WTC11 (cell line): ENCODE data around the gene ZMAT1.

Experiments used
- CREM ChIP-seq: sonication (generic); formaldehyde crosslinking; IDR thresholded peaks from 2 replicates; pipeline ENCODE4 v1.8.1; 2022; ENCODE audit warnings: mild to moderate bottlenecking, missing genetic modification reagents, moderate library complexity
- CTCF ChIP-seq: fragments of 200-600 bp; IDR thresholded peaks from 2 replicates; pipeline ENCODE4 v1.8.0; 2022; ENCODE audit warnings: antibody characterized with exemption
- E2F1 ChIP-seq: sonication (generic); formaldehyde crosslinking; IDR thresholded peaks from 2 replicates; pipeline ENCODE4 v1.8.0; 2022; ENCODE audit warnings: mild to moderate bottlenecking, missing genetic modification reagents
- FOXK1 ChIP-seq: sonication (generic); formaldehyde crosslinking; IDR thresholded peaks from 2 replicates; pipeline ENCODE4 v1.8.0; 2022; ENCODE audit warnings: mild to moderate bottlenecking, moderate library complexity, missing genetic modification reagents
- HMGXB4 ChIP-seq: sonication (generic); formaldehyde crosslinking; IDR thresholded peaks from 2 replicates; pipeline ENCODE4 v1.8.1; 2023; ENCODE audit warnings: mild to moderate bottlenecking, moderate library complexity, missing genetic modification reagents
- SP1 ChIP-seq: sonication (generic); formaldehyde crosslinking; conservative IDR thresholded peaks from 2 replicates; pipeline ENCODE4 v1.8.1; 2022; ENCODE audit warnings: missing genetic modification reagents
- STAT6 ChIP-seq: sonication (generic); formaldehyde crosslinking; conservative IDR thresholded peaks from 2 replicates; pipeline ENCODE4 v1.8.1; 2023; ENCODE audit warnings: mild to moderate bottlenecking, low read depth, missing genetic modification reagents, moderate library complexity
- USF1 ChIP-seq: sonication (generic); formaldehyde crosslinking; IDR thresholded peaks from 2 replicates; pipeline ENCODE4 v1.8.0; 2022; ENCODE audit warnings: mild to moderate bottlenecking, missing genetic modification reagents
- ZBTB21 ChIP-seq: sonication (generic); formaldehyde crosslinking; IDR thresholded peaks from 2 replicates; pipeline ENCODE4 v1.8.1; 2023; ENCODE audit warnings: mild to moderate bottlenecking, missing genetic modification reagents, borderline replicate concordance
- ZNF263 ChIP-seq: sonication (generic); formaldehyde crosslinking; IDR thresholded peaks from 2 replicates; pipeline ENCODE4 v1.8.1; 2022; ENCODE audit warnings: low read depth, mild to moderate bottlenecking, moderate library complexity, missing genetic modification reagents
- ZNF512 ChIP-seq: sonication (generic); formaldehyde crosslinking; IDR thresholded peaks from 2 replicates; pipeline ENCODE4 v1.8.1; 2022; ENCODE audit warnings: missing genetic modification reagents, borderline replicate concordance

- TF ChIP-seq FOXK1 (no peak), CTCF (no peak), ZNF263 (CRISPR knock-in tag) (no peak), STAT6 (CRISPR knock-in tag) (no peak), HMGXB4 (CRISPR knock-in tag) (no peak), SP1 (CRISPR knock-in tag) (no peak), CREM (CRISPR knock-in tag) (no peak), E2F1 (no peak), USF1 (CRISPR knock-in tag) (no peak), ZNF512 (CRISPR knock-in tag) (no peak), ZBTB21 (CRISPR knock-in tag) (no peak)
Measured at GRCh38 chrX:101932249-101932570, 383 bp upstream of the ZMAT1 start.
